Renal pelvis (tissue), 12 donors: Measurements from ENCODE around the gene RPS16. TPM values are rescaled to one million over a fixed set of nuclear protein-coding genes. Genes with fewer than 3 reads are reported as not detected.
"Not testable (repeated sequence)": the region's sequence is repeated elsewhere in the genome, so short reads cannot be mapped to it uniquely, and the experiment has no call there.

Experiments used
- DNase-seq: peaks from one replicate; pipeline ENCODE4 v3.0.0-alpha.2; 2013
- long read RNA-seq, 16 experiments: transcript quantifications; one replicate each; lab custom pipeline, GENCODE V29; 2026
- polyA plus RNA-seq, 3 donors: library from polyadenylated mRNA; unstranded; fragments of 120-200 nt; gene quantifications; one replicate each; pipeline ENCODE4 v1.2.1, GENCODE V29; 2013; ENCODE audit not compliant: insufficient read length in 3 of 3

Gene RPS16
- 1,000 to 10,000 TPM; 1,287 to 1,452 (median 1,291) TPM for polyA plus RNA-seq
- long read RNA-seq, donor 1, transcript RPS16-201 (5 exons, 560 nt): major isoform, 1,318 of 1,618 reads
- long read RNA-seq, donor 1, transcript RPS16-207 (5 exons, 492 nt): minor isoform, 23 of 1,618 reads
- long read RNA-seq, donor 1, transcript RPS16-203 (2 exons, 1,035 nt): minor isoform, 15 of 1,618 reads
- long read RNA-seq, donor 1, partial matches to known transcripts: 199 of 1,618 reads
- long read RNA-seq, donor 1, other reads (novel, unspliced or antisense): 62 of 1,618 reads
- long read RNA-seq, donor 2, transcript RPS16-207 (5 exons, 492 nt): minor isoform, 33 of 1,543 reads
- long read RNA-seq, donor 2, transcript RPS16-201 (5 exons, 560 nt): major isoform, 1,319 of 1,543 reads
- long read RNA-seq, donor 2, transcript RPS16-203 (2 exons, 1,035 nt): minor isoform, 12 of 1,543 reads
- long read RNA-seq, donor 2, partial matches to known transcripts: 131 of 1,543 reads
- long read RNA-seq, donor 2, other reads (novel, unspliced or antisense): 47 of 1,543 reads
- long read RNA-seq, donor 3, transcript RPS16-203 (2 exons, 1,035 nt): minor isoform, 18 of 1,686 reads
- long read RNA-seq, donor 3, transcript RPS16-201 (5 exons, 560 nt): major isoform, 1,311 of 1,686 reads
- long read RNA-seq, donor 3, transcript RPS16-207 (5 exons, 492 nt): minor isoform, 24 of 1,686 reads
- long read RNA-seq, donor 3, partial matches to known transcripts: 262 of 1,686 reads
- long read RNA-seq, donor 3, other reads (novel, unspliced or antisense): 66 of 1,686 reads
- long read RNA-seq, donor 4, transcript RPS16-203 (2 exons, 1,035 nt): minor isoform, 24 of 1,921 reads
- long read RNA-seq, donor 4, transcript RPS16-201 (5 exons, 560 nt): major isoform, 1,525 of 1,921 reads
- long read RNA-seq, donor 4, transcript RPS16-207 (5 exons, 492 nt): minor isoform, 37 of 1,921 reads
- long read RNA-seq, donor 4, partial matches to known transcripts: 267 of 1,921 reads
- long read RNA-seq, donor 4, other reads (novel, unspliced or antisense): 65 of 1,921 reads
- long read RNA-seq, donor 5, transcript RPS16-207 (5 exons, 492 nt): minor isoform, 18 of 1,014 reads
- long read RNA-seq, donor 5, transcript RPS16-201 (5 exons, 560 nt): major isoform, 773 of 1,014 reads
- long read RNA-seq, donor 5, transcript RPS16-203 (2 exons, 1,035 nt): minor isoform, 17 of 1,014 reads
- long read RNA-seq, donor 5, partial matches to known transcripts: 170 of 1,014 reads
- long read RNA-seq, donor 5, other reads (novel, unspliced or antisense): 36 of 1,014 reads
- long read RNA-seq, donor 6, transcript RPS16-201 (5 exons, 560 nt): major isoform, 688 of 971 reads
- long read RNA-seq, donor 6, transcript RPS16-203 (2 exons, 1,035 nt): minor isoform, 19 of 971 reads
- long read RNA-seq, donor 6, transcript RPS16-207 (5 exons, 492 nt): minor isoform, 11 of 971 reads
- long read RNA-seq, donor 6, partial matches to known transcripts: 228 of 971 reads
- long read RNA-seq, donor 6, other reads (novel, unspliced or antisense): 24 of 971 reads
- long read RNA-seq, donor 7, transcript RPS16-201 (5 exons, 560 nt): major isoform, 1,327 of 1,895 reads
- long read RNA-seq, donor 7, transcript RPS16-208 (2 exons, 444 nt): minor isoform, 5 of 1,895 reads
- long read RNA-seq, donor 7, transcript RPS16-207 (5 exons, 492 nt): minor isoform, 39 of 1,895 reads
- long read RNA-seq, donor 7, transcript RPS16-203 (2 exons, 1,035 nt): minor isoform, 45 of 1,895 reads
- long read RNA-seq, donor 7, partial matches to known transcripts: 417 of 1,895 reads
- long read RNA-seq, donor 7, other reads (novel, unspliced or antisense): 58 of 1,895 reads
- long read RNA-seq, donor 8, transcript RPS16-201 (5 exons, 560 nt): major isoform, 643 of 862 reads
- long read RNA-seq, donor 8, transcript RPS16-207 (5 exons, 492 nt): minor isoform, 18 of 862 reads
- long read RNA-seq, donor 8, transcript RPS16-203 (2 exons, 1,035 nt): minor isoform, 12 of 862 reads
- long read RNA-seq, donor 8, partial matches to known transcripts: 154 of 862 reads
- long read RNA-seq, donor 8, other reads (novel, unspliced or antisense): 33 of 862 reads
- long read RNA-seq, donor 9, transcript RPS16-207 (5 exons, 492 nt): minor isoform, 31 of 2,034 reads
- long read RNA-seq, donor 9, transcript RPS16-201 (5 exons, 560 nt): major isoform, 1,550 of 2,034 reads
- long read RNA-seq, donor 9, transcript RPS16-203 (2 exons, 1,035 nt): minor isoform, 28 of 2,034 reads
- long read RNA-seq, donor 9, partial matches to known transcripts: 356 of 2,034 reads
- long read RNA-seq, donor 9, other reads (novel, unspliced or antisense): 66 of 2,034 reads
- long read RNA-seq, donor 10, transcript RPS16-207 (5 exons, 492 nt): minor isoform, 24 of 1,543 reads
- long read RNA-seq, donor 10, transcript RPS16-201 (5 exons, 560 nt): major isoform, 1,186 of 1,543 reads
- long read RNA-seq, donor 10, transcript RPS16-203 (2 exons, 1,035 nt): minor isoform, 10 of 1,543 reads
- long read RNA-seq, donor 10, partial matches to known transcripts: 265 of 1,543 reads
- long read RNA-seq, donor 10, other reads (novel, unspliced or antisense): 52 of 1,543 reads
- long read RNA-seq, donor 11, transcript RPS16-201 (5 exons, 560 nt): major isoform, 840 of 1,208 reads
- long read RNA-seq, donor 11, transcript RPS16-203 (2 exons, 1,035 nt): minor isoform, 28 of 1,208 reads
- long read RNA-seq, donor 11, transcript RPS16-207 (5 exons, 492 nt): minor isoform, 21 of 1,208 reads
- long read RNA-seq, donor 11, partial matches to known transcripts: 277 of 1,208 reads
- long read RNA-seq, donor 11, other reads (novel, unspliced or antisense): 38 of 1,208 reads
- long read RNA-seq, donor 12, transcript RPS16-207 (5 exons, 492 nt): minor isoform, 46 of 2,075 reads
- long read RNA-seq, donor 12, transcript RPS16-201 (5 exons, 560 nt): major isoform, 1,639 of 2,075 reads
- long read RNA-seq, donor 12, transcript RPS16-203 (2 exons, 1,035 nt): minor isoform, 15 of 2,075 reads
- long read RNA-seq, donor 12, partial matches to known transcripts: 282 of 2,075 reads
- long read RNA-seq, donor 12, other reads (novel, unspliced or antisense): 88 of 2,075 reads
- long read RNA-seq, donor 13, transcript RPS16-201 (5 exons, 560 nt): major isoform, 810 of 1,168 reads
- long read RNA-seq, donor 13, transcript RPS16-203 (2 exons, 1,035 nt): minor isoform, 27 of 1,168 reads
- long read RNA-seq, donor 13, transcript RPS16-207 (5 exons, 492 nt): minor isoform, 30 of 1,168 reads
- long read RNA-seq, donor 13, partial matches to known transcripts: 262 of 1,168 reads
- long read RNA-seq, donor 13, other reads (novel, unspliced or antisense): 36 of 1,168 reads
- long read RNA-seq, donor 14: 0 reads
- long read RNA-seq, donor 15, transcript RPS16-201 (5 exons, 560 nt): major isoform, 1,445 of 1,868 reads
- long read RNA-seq, donor 15, transcript RPS16-203 (2 exons, 1,035 nt): minor isoform, 19 of 1,868 reads
- long read RNA-seq, donor 15, transcript RPS16-207 (5 exons, 492 nt): minor isoform, 41 of 1,868 reads
- long read RNA-seq, donor 15, partial matches to known transcripts: 291 of 1,868 reads
- long read RNA-seq, donor 15, other reads (novel, unspliced or antisense): 68 of 1,868 reads
- long read RNA-seq, donor 16, transcript RPS16-201 (5 exons, 560 nt): major isoform, 1,538 of 2,034 reads
- long read RNA-seq, donor 16, transcript RPS16-207 (5 exons, 492 nt): minor isoform, 30 of 2,034 reads
- long read RNA-seq, donor 16, transcript RPS16-203 (2 exons, 1,035 nt): minor isoform, 33 of 2,034 reads
- long read RNA-seq, donor 16, partial matches to known transcripts: 366 of 2,034 reads
- long read RNA-seq, donor 16, other reads (novel, unspliced or antisense): 65 of 2,034 reads

GRCh38 chr19:39435499-39436349 lies at the start of gene RPS16:
TSS of gene RPS16 (minus strand) at chr19:39435949. CDS start at chr19:39435895, 54 bp downstream.
- peak; percentile 97 for DNase-seq

- no peak for DNase-seq
These were observed 47.4 kb upstream of the RPS16 start for GRCh38 chr19:39483141-39483540.

- no peak for DNase-seq
These were observed 45.9 kb upstream of the RPS16 start for GRCh38 chr19:39481676-39482075.

- no peak for DNase-seq
These were observed 45.4 kb upstream of the RPS16 start for GRCh38 chr19:39481229-39481545.

- DNase-seq: peak; percentile 96
These were observed 44.8 kb upstream of the RPS16 start, which contains the start of gene TIMM50 for GRCh38 chr19:39480337-39481228. TSS of gene TIMM50 (plus strand) at chr19:39480838. CDS start at chr19:39480854, 16 bp downstream.

GRCh38 chr19:39479916-39480315 lies 44.2 kb upstream of the RPS16 start:
- DNase-seq: no peak

GRCh38 chr19:39479319-39479801 lies 43.6 kb upstream of the RPS16 start:
- DNase-seq: not testable (repeated sequence)

GRCh38 chr19:39475748-39476147 lies 40.0 kb upstream of the RPS16 start:
- DNase-seq: no peak

- DNase-seq: peak; percentile 30
These were observed 38.4 kb upstream of the RPS16 start for GRCh38 chr19:39474139-39474620.

- DNase-seq: no peak
These were observed 37.8 kb upstream of the RPS16 start for GRCh38 chr19:39473443-39473960.

- no peak for DNase-seq
These were observed 37.1 kb upstream of the RPS16 start for GRCh38 chr19:39472746-39473442.

GRCh38 chr19:39471756-39472536 lies 36.2 kb upstream of the RPS16 start:
- no peak for DNase-seq
